ENCODE results near the gene BEX5.
"Not testable (repeated sequence)": the region's sequence is repeated elsewhere in the genome, so short reads cannot be mapped to it uniquely, and the experiment has no call there.

The BEX5 gene

GRCh38 chrX:102155806-102156179, at the start of gene BEX5:
Gene BEX5 (minus strand): TSS chrX:102155977. CDS start chrX:102154265, 1,712 bp downstream.
- FAIRE-seq, result no peak

GRCh38 chrX:102185967-102186720, 30.4 kb upstream of the BEX5 start:
- FAIRE-seq, result no peak

- no peak for FAIRE-seq
Measured at GRCh38 chrX:102154900-102155805, 624 bp downstream of the BEX5 start.

GRCh38 chrX:102154218-102154860, 1.4 kb downstream of the BEX5 start:
- no peak for FAIRE-seq

GRCh38 chrX:102142274-102142673, 13.5 kb downstream of the BEX5 start, which contains the start of gene TCEAL6:
Gene TCEAL6 (minus strand): TSS chrX:102142481.
- not testable (repeated sequence) for FAIRE-seq

GRCh38 chrX:102141631-102142030, 14.1 kb downstream of the BEX5 start:
- FAIRE-seq, result not testable (repeated sequence)

GRCh38 chrX:102140876-102141275, 14.9 kb downstream of the BEX5 start:
- FAIRE-seq, result not testable (repeated sequence)

GRCh38 chrX:102138064-102138463, 17.7 kb downstream of the BEX5 start:
- FAIRE-seq, result no peak

- no peak for FAIRE-seq
Measured at GRCh38 chrX:102129473-102129872, 26.3 kb downstream of the BEX5 start.

GRCh38 chrX:102126863-102127262, 28.9 kb downstream of the BEX5 start:
- FAIRE-seq, result no peak

GRCh38 chrX:102126080-102126818, 29.5 kb downstream of the BEX5 start:
- FAIRE-seq, result not testable (repeated sequence)

GRCh38 chrX:102125436-102125835, 30.3 kb downstream of the BEX5 start, which contains the start of gene TCEAL2:
Gene TCEAL2 (plus strand): TSS chrX:102125679. CDS start chrX:102126831, 1,152 bp downstream.
- not testable (repeated sequence) for FAIRE-seq

GRCh38 chrX:102125014-102125413, 30.8 kb downstream of the BEX5 start:
- not testable (repeated sequence) for FAIRE-seq

- FAIRE-seq, result no peak
Measured at GRCh38 chrX:102115748-102116147, 40.0 kb downstream of the BEX5 start.

GRCh38 chrX:102113367-102113766, 42.4 kb downstream of the BEX5 start:
- no peak for FAIRE-seq

Measured in endometrium (tissue), 2 donors.